Measurements from ENCODE around the gene KAZN.

- no peak for TF ChIP-seq SP1 (IDR thresholded peaks at IDR 0.05)
- TF ChIP-seq FOXA1 (IDR thresholded peaks at IDR 0.05): no peak
- no peak for TF ChIP-seq TARDBP (IDR thresholded peaks at IDR 0.05)
- TF ChIP-seq L3MBTL2 (conservative IDR thresholded peaks at IDR 0.05): no peak
- no peak for TF ChIP-seq BHLHE40 (IDR thresholded peaks at IDR 0.05; ENCODE audit: borderline replicate concordance)
- no peak for TF ChIP-seq SUZ12 (IDR thresholded peaks at IDR 0.05)
- TF ChIP-seq HDGF (IDR thresholded peaks at IDR 0.05; ENCODE audit: borderline replicate concordance): no peak
- no peak for TF ChIP-seq CTBP1 (IDR thresholded peaks at IDR 0.05; ENCODE audit: borderline replicate concordance)
These were observed 331.9 kb downstream of the KAZN start for GRCh38 chr1:14930247-14930965.

Measured in HEK293T (cell line).